ACHN (cell line): ENCODE data around the gene DAND5.
"Not testable (repeated sequence)": the region's sequence is repeated elsewhere in the genome, so short reads cannot be mapped to it uniquely, and the experiment has no call there.

Experiments
- DNase-seq: peaks from one replicate; pipeline ENCODE4 v3.0.0-alpha.2; 2015
- in situ Hi-C: cut with HindIII; loops from 2 replicates; pipeline ENCODE4 v1.10.0; 2017; ENCODE audit warnings: low sequenced_read_pairs, low pct_ligation_motif_present, low pct_unique_long_range_greater_than_20kb

DAND5 gene

DNA sequence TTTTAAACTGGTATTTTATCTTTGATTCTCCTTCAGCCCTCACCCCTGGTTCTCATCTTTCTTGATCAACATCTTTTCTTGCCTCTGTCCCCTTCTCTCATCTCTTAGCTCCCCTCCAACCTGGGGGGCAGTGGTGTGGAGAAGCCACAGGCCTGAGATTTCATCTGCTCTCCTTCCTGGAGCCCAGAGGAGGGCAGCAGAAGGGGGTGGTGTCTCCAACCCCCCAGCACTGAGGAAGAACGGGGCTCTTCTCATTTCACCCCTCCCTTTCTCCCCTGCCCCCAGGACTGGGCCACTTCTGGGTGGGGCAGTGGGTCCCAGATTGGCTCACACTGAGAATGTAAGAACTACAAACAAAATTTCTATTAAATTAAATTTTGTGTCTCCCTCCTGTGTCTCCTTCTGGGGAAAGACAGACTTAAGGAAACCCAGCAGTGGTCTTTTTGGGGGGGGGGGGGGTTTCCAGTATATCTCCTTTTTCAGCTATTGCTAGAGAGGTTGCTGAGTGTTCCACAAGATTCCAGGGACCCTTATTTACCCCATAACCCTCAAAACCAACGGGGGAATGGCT is 25.2 kb upstream of the DAND5 start:
- no peak for DNase-seq
- in situ Hi-C loops: no loop called here

DNA sequence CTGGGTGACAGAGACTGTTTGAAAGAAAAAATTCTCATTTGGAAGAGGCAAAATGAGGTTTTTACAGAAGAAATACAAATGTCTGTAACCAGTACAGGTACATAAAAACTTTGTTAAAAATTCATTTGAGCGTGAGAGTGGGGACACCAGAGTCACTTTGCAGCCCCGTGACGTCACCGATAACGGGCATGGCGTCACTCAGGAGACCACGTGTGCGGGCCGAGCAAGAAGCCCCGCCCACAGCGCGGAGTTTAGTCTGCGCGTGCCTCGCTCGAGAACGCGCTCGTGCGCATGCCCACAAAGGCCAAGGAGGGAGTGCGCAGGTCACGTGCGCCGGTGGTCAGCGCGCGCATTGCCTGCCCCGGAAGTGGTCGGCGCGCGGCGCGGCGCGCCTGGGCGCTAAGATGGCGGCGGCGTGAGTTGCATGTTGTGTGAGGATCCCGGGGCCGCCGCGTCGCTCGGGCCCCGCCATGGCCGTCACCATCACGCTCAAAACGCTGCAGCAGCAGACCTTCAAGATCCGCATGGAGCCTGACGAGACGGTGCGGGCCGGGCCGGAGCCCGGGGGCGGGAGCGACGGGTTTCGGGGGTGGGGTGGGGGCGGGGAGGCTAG is 23.8 kb upstream of the DAND5 start, which contains the start of gene RAD23A:
Gene RAD23A (plus strand): TSS at position 384 of the 613 bp plus-strand sequence. CDS start 87 bp downstream, at position 471.
- peak; percentile 96 for DNase-seq
- in situ Hi-C loops: no loop called here

DNA sequence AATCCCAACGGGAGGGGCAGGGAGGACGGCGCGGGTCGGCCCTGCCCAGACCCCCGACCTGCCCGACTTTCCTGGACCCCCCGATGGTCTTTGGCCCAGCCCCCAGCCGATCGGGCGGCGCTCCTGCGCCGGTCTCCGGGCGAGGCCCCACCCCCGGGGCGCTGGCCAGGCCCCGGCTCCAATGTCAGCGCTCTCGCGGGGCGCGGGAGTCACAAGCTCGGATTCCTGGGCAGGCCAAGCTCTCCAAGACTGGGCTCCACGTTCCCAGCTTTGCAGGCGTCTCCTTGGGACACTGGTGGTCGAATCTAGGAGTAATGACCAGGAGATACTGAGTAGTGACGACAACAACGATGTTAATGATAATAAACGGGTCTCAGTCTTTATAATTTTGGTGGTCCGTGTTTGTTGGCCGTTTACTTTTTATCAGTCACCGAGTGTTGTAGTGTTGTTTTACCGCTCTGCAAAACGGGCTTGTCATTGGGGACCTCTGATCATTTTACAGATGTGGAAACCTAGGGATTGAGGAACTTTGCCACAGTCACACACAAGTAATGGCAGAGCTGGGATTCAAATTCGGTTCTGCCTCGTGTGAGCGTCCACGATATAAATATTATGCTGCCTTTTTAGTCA is 23.2 kb upstream of the DAND5 start:
- peak; percentile 78 for DNase-seq
- in situ Hi-C loops: no loop called here

DNA sequence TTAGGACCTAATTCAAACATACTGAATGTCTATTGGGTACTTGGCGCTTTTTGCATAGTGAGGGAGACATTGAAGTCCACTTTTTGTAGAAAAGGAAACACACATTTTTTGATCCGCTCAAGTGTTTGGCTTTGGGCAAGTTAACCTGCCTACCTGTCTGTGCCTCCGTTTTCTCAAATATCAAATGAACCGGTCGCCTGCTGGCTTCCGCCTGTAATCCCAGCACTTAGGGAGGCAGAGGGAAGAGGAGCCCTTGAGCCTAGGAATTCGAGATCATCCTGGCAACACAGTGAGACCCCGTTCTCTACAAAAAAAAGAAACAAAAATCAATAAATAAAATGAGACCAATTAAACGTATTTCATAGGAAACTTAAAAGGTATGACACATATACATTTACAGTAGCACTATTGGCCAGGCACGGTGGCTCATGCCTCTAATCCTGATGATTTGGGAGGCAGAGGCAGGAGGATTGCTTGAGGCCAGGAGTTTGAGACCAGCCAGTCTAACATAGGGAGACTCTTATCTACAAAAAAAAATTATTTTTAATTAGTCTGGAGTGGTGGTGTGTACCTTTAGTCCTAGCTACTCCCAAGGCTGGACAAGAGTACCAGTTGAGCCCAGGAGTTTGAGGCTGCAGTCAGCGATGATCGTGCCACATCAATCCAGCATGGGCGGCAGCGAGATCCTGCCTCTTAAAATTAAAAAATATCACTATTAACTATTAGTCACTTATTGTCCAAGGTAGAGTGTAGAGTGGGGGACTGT is 22.5 kb upstream of the DAND5 start:
- no peak for DNase-seq
- in situ Hi-C loops: no loop called here

DNA sequence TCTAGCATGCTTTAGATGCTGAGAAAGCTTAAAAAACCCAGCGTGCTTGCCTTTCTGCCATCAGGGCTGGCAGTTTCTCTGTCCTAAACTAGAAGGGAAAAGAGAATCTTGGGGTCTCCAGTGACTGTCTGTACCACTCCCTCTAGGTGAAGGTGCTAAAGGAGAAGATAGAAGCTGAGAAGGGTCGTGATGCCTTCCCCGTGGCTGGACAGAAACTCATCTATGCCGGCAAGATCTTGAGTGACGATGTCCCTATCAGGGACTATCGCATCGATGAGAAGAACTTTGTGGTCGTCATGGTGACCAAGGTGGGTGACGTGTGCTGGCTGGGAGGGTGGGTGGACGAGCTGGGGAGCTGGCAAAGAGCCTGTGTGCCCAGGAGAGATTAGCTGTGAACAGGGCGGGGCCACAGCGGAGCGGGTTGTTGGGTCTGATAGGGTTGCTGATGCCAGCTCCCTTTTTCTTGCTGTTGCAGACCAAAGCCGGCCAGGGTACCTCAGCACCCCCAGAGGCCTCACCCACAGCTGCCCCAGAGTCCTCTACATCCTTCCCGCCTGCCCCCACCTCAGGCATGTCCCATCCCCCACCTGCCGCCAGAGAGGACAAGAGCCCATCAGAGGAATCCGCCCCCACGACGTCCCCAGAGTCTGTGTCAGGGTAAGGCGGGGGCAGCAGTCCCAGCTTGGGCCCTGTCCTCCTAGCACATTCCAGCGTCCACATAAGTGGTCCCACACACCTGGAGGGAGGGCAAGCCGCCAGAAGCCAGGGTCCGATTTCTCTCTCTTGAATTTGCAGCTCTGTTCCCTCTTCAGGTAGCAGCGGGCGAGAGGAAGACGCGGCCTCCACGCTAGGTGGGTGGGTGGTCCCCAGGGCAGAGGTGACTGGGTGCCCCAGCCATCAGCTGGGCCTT is 21.4 kb upstream of the DAND5 start:
- no peak for DNase-seq
- in situ Hi-C loops: no loop called here

DNA sequence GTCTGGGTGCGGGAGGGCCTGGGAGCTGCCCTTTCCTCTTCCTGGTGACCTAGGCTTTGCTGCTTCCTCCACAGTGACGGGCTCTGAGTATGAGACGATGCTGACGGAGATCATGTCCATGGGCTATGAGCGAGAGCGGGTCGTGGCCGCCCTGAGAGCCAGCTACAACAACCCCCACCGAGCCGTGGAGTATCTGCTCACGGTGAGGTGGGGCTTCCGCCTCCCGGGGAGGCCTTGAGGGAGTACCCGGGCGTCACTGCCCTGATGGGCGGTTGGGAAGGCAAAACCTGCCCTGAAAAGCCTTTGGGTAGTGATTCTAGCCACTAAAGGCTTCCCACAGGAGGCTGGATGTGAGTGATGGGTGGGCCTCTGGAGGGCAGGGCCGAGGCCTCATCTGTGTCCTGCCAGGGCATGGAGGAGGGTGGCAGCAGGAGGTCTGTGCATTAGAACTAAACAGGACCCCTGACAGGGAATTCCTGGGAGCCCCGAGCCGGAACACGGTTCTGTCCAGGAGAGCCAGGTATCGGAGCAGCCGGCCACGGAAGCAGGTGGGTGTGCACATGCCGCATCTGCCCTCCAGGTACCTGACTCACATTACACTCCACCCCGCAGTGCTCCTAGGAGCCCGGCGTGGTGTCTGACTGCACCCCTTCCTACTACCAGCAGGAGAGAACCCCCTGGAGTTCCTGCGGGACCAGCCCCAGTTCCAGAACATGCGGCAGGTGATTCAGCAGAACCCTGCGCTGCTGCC is 20.6 kb upstream of the DAND5 start:
- in situ Hi-C loops: no loop called here
- DNase-seq: no peak

DNA sequence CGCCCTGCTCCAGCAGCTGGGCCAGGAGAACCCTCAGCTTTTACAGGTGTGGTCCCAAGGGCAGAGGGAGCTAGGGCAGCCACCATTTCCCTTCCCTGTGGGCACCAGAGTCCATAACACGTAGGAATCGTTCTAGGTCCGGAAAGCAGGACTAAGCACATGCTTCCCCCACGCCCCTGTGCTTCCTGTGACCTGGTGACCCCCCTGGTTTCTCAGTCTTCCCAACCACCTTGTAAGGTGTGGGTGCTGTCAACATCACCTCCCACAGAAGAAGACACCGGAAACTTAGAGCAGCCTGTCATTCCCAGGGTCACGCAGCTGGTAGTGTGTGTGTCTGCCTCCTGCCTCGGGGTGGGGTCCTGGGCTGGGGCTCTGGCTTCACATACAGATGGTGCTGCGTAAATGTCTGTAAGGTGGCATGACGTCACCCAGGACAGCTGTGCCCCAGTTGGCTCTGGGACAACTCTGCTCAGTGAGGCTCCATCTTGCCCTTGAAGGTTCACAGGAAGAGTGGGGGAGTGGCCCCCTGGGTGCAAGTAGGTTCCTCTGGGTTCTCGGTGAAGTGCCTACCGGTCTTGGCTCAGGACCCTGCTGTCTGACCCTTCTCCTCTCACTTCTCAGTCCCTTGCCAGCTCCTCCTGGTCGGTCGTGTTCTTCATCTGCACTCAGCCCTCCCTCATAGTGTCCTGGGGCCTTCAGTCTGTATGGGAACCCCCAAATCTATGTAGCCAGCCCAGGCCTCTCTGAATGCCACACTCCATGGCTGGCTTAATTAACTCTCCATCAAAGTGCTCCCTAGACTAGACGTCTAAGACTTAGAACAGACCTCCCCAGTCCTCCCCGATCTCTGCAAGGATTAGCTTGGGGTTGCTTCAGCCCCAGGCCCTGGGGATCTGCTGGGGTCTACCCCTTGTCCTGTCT is 19.8 kb upstream of the DAND5 start:
- DNase-seq: no peak
- in situ Hi-C loops: no loop called here

DNA sequence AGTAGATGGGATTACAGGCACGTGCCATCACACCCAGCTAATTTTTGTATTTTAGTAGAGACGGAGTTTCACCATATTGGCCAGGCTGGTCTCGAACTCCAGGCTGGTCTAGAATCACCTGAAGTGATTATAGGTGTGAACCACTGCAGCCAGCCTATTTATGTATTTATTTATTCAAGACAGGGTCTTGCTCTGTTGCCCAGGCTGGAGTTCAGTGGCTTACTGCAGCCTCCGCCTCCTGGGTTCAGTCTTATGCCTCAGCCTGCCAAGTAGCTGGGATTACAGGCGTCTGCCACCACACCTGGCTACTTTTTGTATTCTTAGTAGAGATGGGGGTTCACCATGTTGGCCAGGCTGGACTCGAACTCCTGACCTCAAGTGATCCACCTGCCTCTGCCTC is 17.3 kb upstream of the DAND5 start:
- in situ Hi-C loops: not testable (repeated sequence)

DNA sequence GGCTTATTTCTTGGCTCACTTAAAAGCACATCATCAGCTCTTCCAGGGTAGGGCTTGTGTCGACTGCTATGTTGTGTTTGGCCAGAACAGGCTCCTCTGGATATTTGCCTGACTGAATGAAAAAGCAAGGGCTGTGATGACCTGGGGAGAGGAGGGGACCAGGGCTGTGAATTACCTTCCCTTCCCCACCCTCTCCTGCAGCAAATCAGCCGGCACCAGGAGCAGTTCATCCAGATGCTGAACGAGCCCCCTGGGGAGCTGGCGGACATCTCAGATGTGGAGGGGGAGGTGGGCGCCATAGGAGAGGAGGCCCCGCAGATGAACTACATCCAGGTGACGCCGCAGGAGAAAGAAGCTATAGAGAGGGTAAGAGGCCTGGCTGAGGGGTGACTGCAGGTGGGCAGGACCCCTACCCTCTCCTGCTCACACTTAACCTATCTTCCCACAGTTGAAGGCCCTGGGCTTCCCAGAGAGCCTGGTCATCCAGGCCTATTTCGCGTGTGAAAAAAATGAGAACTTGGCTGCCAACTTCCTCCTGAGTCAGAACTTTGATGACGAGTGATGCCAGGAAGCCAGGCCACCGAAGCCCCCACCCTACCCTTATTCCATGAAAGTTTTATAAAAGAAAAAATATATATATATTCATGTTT is 16.8 kb upstream of the DAND5 start:
- in situ Hi-C loops: no loop called here
- DNase-seq: peak; percentile 19

More for the DNA sequence above, 17.3 kb upstream of the DAND5 start:
- not testable (repeated sequence) for DNase-seq

DNA sequence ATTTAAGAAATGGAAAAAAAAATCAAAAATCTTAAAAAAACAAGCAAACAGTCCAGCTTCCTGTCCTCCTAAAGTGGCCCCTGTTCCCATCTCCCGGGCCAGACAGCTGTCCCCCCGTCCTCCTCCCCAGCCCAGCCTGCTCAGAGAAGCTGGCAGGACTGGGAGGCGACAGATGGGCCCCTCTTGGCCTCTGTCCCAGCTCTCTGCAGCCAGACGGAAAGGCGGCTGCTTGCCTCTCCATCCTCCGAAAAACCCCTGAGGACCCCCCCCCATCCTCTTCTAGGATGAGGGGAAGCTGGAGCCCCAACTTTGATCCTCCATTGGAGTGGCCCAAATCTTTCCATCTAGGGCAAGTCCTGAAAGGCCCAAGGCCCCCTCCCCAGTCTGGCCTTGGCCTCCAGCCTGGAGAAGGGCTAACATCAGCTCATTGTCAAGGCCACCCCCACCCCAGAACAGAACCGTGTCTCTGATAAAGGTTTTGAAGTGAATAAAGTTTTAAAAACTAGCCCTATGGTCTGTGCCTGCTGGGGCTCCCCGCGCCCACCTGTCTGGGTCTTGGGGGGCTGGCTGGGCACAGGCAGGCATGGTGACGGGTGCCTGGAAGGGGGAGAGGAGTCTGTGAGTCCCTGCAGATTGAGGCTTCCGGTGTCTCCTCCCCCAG is 16.1 kb upstream of the DAND5 start:
- no peak for DNase-seq
- in situ Hi-C loops: no loop called here

DNA sequence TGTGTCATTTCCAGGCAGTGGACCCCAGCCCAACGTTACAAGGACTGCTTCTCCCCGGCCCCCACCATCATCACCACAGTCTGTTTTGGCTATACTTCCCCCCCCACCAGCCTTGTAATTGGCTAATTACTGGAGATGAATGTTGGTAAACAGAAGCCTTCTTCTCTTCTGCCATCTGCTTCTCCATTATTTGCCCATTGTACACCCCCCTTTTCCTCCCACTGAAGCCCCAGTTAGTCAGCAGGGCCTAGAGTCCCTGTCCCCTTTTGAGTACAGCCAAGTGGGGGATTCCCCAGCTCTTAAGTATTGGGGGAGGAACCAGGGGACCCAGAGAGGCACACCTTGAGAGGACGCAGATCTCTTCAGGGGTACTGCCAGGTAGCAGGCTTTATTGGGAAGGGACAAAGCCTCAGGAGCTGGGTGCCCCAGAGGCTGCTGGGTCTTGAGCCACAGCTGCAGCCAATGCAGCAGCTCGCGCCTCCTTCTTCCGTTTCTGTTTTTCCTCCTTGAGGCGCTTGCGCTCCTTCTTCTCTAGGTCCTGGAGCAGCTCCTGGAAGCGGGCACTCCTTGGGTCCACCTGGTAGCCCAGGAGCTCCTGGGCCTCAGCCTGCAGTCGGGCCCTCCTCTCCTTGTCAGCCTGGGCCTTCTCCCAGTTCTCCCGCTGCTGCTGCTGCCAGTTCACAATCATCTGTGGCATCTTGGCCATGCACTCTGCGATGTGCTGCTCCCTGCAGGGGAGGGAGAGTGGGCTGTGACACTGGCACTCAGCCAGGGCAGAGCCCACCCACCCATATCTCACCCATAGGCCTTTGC is 15.4 kb upstream of the DAND5 start:
- in situ Hi-C loops: no loop called here
- no peak for DNase-seq

DNA sequence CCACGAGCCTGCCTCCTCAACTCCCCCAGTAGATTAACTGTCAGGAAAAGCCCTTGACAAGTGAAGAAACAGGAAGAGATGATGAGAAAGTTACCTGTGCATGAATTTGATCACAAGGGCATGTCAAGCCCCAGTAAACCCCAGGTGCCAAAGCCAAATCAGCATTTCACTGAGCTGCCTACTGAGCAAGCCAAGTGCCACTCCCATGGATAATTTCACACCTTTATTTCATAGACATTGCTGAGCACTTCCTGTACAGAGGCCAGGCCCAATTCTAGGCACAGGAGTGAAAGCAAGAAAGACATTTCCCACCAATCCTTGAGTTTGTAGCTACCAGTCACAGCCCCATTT is 14.8 kb upstream of the DAND5 start:
- DNase-seq: no peak
- in situ Hi-C loops: no loop called here

DNA sequence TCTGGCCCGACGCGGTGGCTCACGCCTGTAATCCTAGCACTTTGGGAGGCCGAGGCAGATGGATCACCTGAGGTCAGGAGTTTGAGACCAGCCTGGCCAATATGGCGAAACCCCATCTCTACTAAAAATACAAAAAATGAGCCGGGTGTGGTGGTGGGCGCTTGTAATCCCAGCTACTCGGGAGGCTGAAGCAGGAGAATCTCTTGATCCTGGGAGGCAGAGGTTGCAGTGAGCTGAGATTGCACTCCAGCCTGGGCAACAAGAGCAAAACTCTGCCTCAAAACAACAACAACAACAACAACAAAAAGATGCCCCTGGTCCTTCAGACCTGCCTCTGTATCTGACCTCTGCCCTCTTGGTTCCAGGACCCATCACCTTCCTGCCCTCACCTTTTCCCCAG is 13.8 kb upstream of the DAND5 start:
- DNase-seq, in situ Hi-C loops: not testable (repeated sequence)

DNA sequence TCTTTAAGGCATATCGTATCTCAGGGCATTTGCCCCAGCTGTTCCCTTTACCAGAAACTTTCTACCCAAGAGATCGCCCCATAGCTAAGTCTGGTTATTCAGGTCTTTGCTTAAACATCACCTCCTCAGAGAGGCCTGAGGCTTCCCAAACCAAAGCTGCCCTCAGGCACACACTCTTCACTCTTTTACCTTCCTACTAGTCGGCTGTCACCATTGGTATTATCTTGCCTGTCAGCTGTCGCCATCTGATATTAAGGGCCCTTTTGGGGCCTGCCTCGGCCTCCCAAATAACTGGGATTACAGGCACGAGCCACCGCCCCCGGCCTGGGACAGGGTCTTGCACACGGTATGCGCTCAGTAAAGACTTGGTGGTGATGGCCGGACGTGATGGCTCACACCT is 13.4 kb upstream of the DAND5 start:
- no peak for DNase-seq
- in situ Hi-C loops: no loop called here
